HFF-Myc (cell line): ENCODE measurements around the gene FHIT.

Source experiments
- DNase-seq: peaks from one replicate; pipeline ENCODE4 v3.0.0-alpha.2; 2011; ENCODE audit warnings: low read depth; ENCODE audit errors: extremely low read depth
- H3K4me3 ChIP-seq: replicated peaks from 2 replicates; pipeline ENCODE4 v1.5.1; 2011; ENCODE audit warnings: low read depth, mild to moderate bottlenecking, control low read depth, low read length
- TF ChIP-seq, protein P1 (sequence below): IDR thresholded peaks from 2 replicates; pipeline ENCODE4 v1.5.1; 2012; ENCODE audit warnings: mild to moderate bottlenecking, low read depth, low read length, control low read depth; ENCODE audit errors: missing control alignments

Gene FHIT

DNA sequence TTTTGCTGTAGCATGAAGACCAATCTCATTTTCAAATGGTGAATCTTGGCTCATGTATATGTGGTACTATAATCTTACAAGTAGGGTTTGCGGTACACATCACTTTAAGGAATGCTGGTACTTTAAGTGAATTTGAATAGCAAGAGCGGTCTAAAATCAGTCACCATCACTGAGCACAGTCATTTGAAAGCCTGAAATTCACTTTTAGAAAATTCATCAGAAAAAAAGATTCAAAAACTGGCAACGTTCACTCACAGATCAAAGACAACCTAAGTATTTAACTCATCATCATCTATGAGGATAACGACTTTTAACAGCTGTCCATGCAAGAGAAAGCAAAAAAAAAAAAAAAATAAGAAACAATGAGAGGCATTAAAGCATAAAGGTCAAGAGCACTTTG, 111.6 kb downstream of the FHIT start:
- no peak for DNase-seq
- TF ChIP-seq, protein P1, sequence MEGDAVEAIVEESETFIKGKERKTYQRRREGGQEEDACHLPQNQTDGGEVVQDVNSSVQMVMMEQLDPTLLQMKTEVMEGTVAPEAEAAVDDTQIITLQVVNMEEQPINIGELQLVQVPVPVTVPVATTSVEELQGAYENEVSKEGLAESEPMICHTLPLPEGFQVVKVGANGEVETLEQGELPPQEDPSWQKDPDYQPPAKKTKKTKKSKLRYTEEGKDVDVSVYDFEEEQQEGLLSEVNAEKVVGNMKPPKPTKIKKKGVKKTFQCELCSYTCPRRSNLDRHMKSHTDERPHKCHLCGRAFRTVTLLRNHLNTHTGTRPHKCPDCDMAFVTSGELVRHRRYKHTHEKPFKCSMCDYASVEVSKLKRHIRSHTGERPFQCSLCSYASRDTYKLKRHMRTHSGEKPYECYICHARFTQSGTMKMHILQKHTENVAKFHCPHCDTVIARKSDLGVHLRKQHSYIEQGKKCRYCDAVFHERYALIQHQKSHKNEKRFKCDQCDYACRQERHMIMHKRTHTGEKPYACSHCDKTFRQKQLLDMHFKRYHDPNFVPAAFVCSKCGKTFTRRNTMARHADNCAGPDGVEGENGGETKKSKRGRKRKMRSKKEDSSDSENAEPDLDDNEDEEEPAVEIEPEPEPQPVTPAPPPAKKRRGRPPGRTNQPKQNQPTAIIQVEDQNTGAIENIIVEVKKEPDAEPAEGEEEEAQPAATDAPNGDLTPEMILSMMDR = no peak
- no peak overlapping the region for H3K4me3 ChIP-seq

DNA sequence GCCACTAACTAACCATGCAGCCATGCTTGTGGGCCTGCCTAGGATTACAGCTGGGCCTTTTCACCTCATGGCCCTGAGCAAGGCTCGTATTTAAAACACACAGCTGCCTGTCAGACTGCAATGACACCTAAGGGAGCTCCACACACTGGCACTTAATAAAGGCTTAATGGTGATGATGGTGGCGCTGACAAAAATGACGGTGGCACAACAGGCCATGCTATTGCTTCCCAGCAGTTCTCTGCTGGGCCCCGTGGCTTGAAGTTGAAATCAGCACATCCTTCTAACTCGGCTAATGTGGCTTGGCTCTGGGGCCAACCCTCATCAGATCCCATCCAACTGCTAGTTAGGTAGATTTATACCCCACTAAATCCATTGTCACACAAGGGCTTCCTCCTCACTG, 112.9 kb downstream of the FHIT start:
- no peak overlapping the region for H3K4me3 ChIP-seq
- TF ChIP-seq, protein P1 = no peak
- no peak for DNase-seq

GRCh38 chr3:61136191-61136590, 115.1 kb downstream of the FHIT start:
- H3K4me3 ChIP-seq = no peak overlapping the region
- DNase-seq = no peak
- TF ChIP-seq, protein P1 = no peak

GRCh38 chr3:61134532-61134931, 116.7 kb downstream of the FHIT start:
- no peak overlapping the region for H3K4me3 ChIP-seq
- DNase-seq = no peak
- TF ChIP-seq, protein P1 = no peak

DNA sequence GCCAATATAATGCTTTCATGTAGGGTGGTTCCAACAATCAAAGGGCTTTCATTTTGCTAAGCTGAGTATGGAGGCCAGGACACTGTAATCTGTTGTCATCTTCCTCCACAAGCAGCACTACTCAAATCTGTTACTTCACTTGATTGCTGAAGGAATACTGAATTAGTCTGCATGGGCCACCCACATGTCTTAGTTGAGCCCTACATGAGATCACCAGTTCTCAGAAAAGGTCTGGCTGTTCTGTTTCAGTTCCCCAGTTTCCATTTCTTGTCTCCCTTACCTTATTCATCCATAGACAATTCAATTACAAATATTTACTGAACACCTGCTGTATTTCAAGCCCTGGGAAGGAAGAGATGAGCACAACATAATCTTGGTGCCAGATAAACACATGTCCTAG, 119.2 kb downstream of the FHIT start:
- no peak overlapping the region for H3K4me3 ChIP-seq
- TF ChIP-seq, protein P1 = no peak
- no peak for DNase-seq

DNA sequence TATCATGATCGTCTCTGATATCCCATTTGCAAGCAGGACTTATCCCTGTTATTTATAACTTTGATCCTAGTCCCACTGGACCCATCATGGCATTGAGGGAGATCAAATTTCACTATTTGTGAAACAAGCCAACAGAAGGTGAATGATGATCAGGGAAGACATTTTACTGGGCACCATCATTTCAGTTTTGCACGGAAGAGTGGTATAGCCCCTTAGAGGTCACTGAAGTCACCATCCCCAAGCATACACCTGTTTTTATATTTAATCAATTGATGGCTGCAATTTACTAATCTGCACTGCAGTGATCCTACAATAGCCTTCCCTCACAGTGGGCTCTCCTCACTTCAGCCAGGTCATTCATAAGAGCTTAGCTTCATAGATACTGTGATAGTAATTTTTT, 132.4 kb downstream of the FHIT start:
- H3K4me3 ChIP-seq = no peak overlapping the region
- DNase-seq = no peak
- TF ChIP-seq, protein P1 = no peak
